ENCODE data around the gene PLXNA2. TPM values are rescaled to one million over a fixed set of nuclear protein-coding genes. Genes with fewer than 3 reads are reported as not detected.
A peak's percentile ranks its signal among the peaks of the same experiment; 100 is the strongest.

The PLXNA2 gene
- total RNA-seq, 1 experiment from 2014 or later, result 10.2 TPM

- Histone ChIP-seq H3F3A (ENCODE audit: insufficient read depth, low read depth) (peaks cover 10% of the 10 kb centered on the region; the same call in 1 of the 2 replicates), H3K79me2 (ENCODE audit: low read depth) (no peaks in the 10 kb centered on the region), H3K4me3 (no peak overlapping the region), H3K9me3 (ENCODE audit: insufficient read depth, low read depth) (no peaks in the 10 kb centered on the region), H3K4me1 (replicated peaks; ENCODE audit: insufficient read depth) (peaks cover 28% of the 10 kb centered on the region), H2AFZ (no peak overlapping the region), H3K27ac (no peak overlapping the region), H3K27me3 (ENCODE audit: insufficient read depth, low read depth) (no peaks in the 10 kb centered on the region), H4K20me1 (ENCODE audit: insufficient read depth) (no peaks in the 10 kb centered on the region), H3K9me2 (ENCODE audit: insufficient read depth) (no peaks in the 10 kb centered on the region), H3K36me3 (ENCODE audit: low read depth) (no peaks in the 10 kb centered on the region; the same call in 1 of the 2 replicates), H3K4me2 (no peak overlapping the region)
- ChIA-PET CTCF (no interaction called here), POLR2A (ENCODE audit: unreplicated experiment) (no interaction called here)
- no TSS peak for BruUV-seq (replicated peaks)
- intact Hi-C loops (cut with micrococcal nuclease; ENCODE audit: unreplicated experiment), result no loop called here
- no peak for DNase-seq
- no peak for TF ChIP-seq EZH2 (IDR thresholded peaks at IDR 0.05; ENCODE audit: low read depth)
- TF ChIP-seq, protein P1, sequence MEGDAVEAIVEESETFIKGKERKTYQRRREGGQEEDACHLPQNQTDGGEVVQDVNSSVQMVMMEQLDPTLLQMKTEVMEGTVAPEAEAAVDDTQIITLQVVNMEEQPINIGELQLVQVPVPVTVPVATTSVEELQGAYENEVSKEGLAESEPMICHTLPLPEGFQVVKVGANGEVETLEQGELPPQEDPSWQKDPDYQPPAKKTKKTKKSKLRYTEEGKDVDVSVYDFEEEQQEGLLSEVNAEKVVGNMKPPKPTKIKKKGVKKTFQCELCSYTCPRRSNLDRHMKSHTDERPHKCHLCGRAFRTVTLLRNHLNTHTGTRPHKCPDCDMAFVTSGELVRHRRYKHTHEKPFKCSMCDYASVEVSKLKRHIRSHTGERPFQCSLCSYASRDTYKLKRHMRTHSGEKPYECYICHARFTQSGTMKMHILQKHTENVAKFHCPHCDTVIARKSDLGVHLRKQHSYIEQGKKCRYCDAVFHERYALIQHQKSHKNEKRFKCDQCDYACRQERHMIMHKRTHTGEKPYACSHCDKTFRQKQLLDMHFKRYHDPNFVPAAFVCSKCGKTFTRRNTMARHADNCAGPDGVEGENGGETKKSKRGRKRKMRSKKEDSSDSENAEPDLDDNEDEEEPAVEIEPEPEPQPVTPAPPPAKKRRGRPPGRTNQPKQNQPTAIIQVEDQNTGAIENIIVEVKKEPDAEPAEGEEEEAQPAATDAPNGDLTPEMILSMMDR (conservative IDR thresholded peaks at IDR 0.05), result no peak
Observed at GRCh38 chr1:208052135-208052534, 192.0 kb downstream of the PLXNA2 start.

DNA sequence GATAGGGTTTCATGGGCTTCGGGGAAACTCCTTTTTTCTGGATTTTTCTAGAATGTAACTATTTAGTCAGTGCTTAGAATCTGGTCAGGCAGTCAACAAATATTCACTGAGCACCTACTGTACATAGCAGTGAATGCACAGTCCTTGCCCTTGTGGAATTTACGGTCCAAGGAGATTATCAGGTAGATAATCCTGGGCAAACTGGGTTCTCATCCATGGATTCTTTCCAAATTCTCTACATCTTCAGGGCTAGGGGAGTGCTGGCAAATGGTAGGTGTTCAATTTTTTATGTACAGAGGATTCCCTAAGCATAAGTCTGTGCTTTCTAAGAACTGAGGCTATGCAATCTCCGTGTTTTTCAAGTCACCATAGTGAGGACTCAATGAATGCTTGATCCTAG lies 192.5 kb downstream of the PLXNA2 start:
- intact Hi-C loops (cut with micrococcal nuclease; ENCODE audit: unreplicated experiment), result no loop called here
- no peak for TF ChIP-seq EZH2 (IDR thresholded peaks at IDR 0.05; ENCODE audit: low read depth)
- TF ChIP-seq, protein P1 (conservative IDR thresholded peaks at IDR 0.05), result no peak
- Histone ChIP-seq H3K9me3 (ENCODE audit: insufficient read depth, low read depth) (no peaks in the 10 kb centered on the region), H4K20me1 (ENCODE audit: insufficient read depth) (no peaks in the 10 kb centered on the region), H3K27me3 (ENCODE audit: insufficient read depth, low read depth) (no peaks in the 10 kb centered on the region), H3K4me1 (replicated peaks; ENCODE audit: insufficient read depth) (peaks cover 33% of the 10 kb centered on the region), H3K4me2 (no peak overlapping the region), H3K9me2 (ENCODE audit: insufficient read depth) (no peaks in the 10 kb centered on the region), H3K4me3 (no peak overlapping the region), H2AFZ (no peak overlapping the region), H3K79me2 (ENCODE audit: low read depth) (no peaks in the 10 kb centered on the region), H3K27ac (no peak overlapping the region), H3F3A (ENCODE audit: insufficient read depth, low read depth) (peaks cover 10% of the 10 kb centered on the region; the same call in 1 of the 2 replicates), H3K36me3 (ENCODE audit: low read depth) (no peaks in the 10 kb centered on the region; the same call in 1 of the 2 replicates)
- no peak for DNase-seq
- no TSS peak for BruUV-seq (replicated peaks)
- POLR2A ChIA-PET (ENCODE audit: unreplicated experiment), result no interaction called here
- CTCF ChIA-PET, result no interaction called here

- H3F3A ChIP-seq (ENCODE audit: insufficient read depth, low read depth), result peaks cover 10% of the 10 kb centered on the region; the same call in 1 of the 2 replicates
- peak overlapping the region; percentile 40 for H3K4me2 ChIP-seq
- intact Hi-C loops (cut with micrococcal nuclease; ENCODE audit: unreplicated experiment), result loop anchor here (5.0 kb wide), 1 partner anchor 83 kb away; no protein-coding TSS in a partner anchor
- no peaks in the 10 kb centered on the region for H4K20me1 ChIP-seq (ENCODE audit: insufficient read depth)
- no TSS peak for BruUV-seq (replicated peaks)
- H3K9me2 ChIP-seq (ENCODE audit: insufficient read depth), result no peaks in the 10 kb centered on the region
- no peak overlapping the region for H2AFZ ChIP-seq
- no peaks in the 10 kb centered on the region for H3K27me3 ChIP-seq (ENCODE audit: insufficient read depth, low read depth)
- ChIA-PET CTCF (interaction anchor here (0.7 kb wide), 1 partner anchor 128 kb away, joined by 5 read pairs; no protein-coding TSS in a partner anchor), POLR2A (ENCODE audit: unreplicated experiment) (interaction anchor here (0.7 kb wide), 1 partner anchor 154 kb away, joined by 13 read pairs; no protein-coding TSS in a partner anchor)
- peak; percentile 76 to 93 for DNase-seq
- H3K36me3 ChIP-seq (ENCODE audit: low read depth), result no peaks in the 10 kb centered on the region; the same call in 1 of the 2 replicates
- no peak overlapping the region for H3K4me3 ChIP-seq
- H3K9me3 ChIP-seq (ENCODE audit: insufficient read depth, low read depth), result no peaks in the 10 kb centered on the region
- no peaks in the 10 kb centered on the region for H3K79me2 ChIP-seq (ENCODE audit: low read depth)
- TF ChIP-seq EZH2 (IDR thresholded peaks at IDR 0.05; ENCODE audit: low read depth), result no peak
- TF ChIP-seq, protein P1 (conservative IDR thresholded peaks at IDR 0.05), result no peak
- peaks cover 37% of the 10 kb centered on the region for H3K4me1 ChIP-seq (replicated peaks; ENCODE audit: insufficient read depth)
- peak overlapping the region; percentile 52 for H3K27ac ChIP-seq
Observed at GRCh38 chr1:208048904-208049303, 195.3 kb downstream of the PLXNA2 start.

All from PC-9 (cell line).